DND-41 (cell line): ENCODE results near the gene ANKS1B.

Experiments used
- ATAC-seq: fragments of 200-7000 bp; cut with Tn5 transposase; 3 replicates; pipeline ENCODE4 v1.9.1; 2021; ENCODE audit warnings: low read depth; ENCODE audit not compliant: insufficient read depth
- DNase-seq: peaks from one replicate; pipeline ENCODE4 v3.0.0-alpha.2; 2020
- H2AFZ ChIP-seq: 2 replicates; pipeline ENCODE4 v1.6.0; 2012; ENCODE audit warnings: low read depth, low read length
- H3K27ac ChIP-seq: 2 replicates; pipeline ENCODE4 v1.5.1; 2012; ENCODE audit warnings: low read length, inconsistent platforms
- H3K27me3 ChIP-seq: fragments of 200-600 bp; sonication (generic); 2 replicates; pipeline ENCODE4 v1.6.0; 2012; ENCODE audit warnings: low read length, mild to moderate bottlenecking, inconsistent platforms; ENCODE audit not compliant: insufficient read depth, poor library complexity
- H3K36me3 ChIP-seq: 2 replicates; pipeline ENCODE4 v1.5.1; 2012; ENCODE audit warnings: low read length, inconsistent platforms; ENCODE audit not compliant: insufficient read depth
- H3K4me1 ChIP-seq: 2 replicates; pipeline ENCODE4 v1.5.1; 2012; ENCODE audit warnings: mild to moderate bottlenecking, low read length; ENCODE audit not compliant: insufficient read depth
- H3K4me2 ChIP-seq: 2 replicates; pipeline ENCODE4 v1.6.0; 2012; ENCODE audit warnings: mild to moderate bottlenecking, moderate library complexity, low read length, inconsistent platforms; ENCODE audit not compliant: insufficient read depth
- H3K4me3 ChIP-seq, 2 experiments: fragments of 200-600 bp in 1 of 2; shearing (Covaris generic) in 1 of 2; 2 replicates each; pipeline ENCODE4 v1.5.1; 2012 to 2016; ENCODE audit warnings: inconsistent platforms in 2 of 2, low read length in 2 of 2, mild to moderate bottlenecking in 2 of 2, low read depth in 1 of 2, moderate library complexity in 1 of 2
- H3K79me2 ChIP-seq: 2 replicates; pipeline ENCODE4 v1.6.0; 2012; ENCODE audit warnings: low read length, inconsistent platforms; ENCODE audit not compliant: insufficient read depth
- H3K9ac ChIP-seq: 2 replicates; pipeline ENCODE4 v1.6.0; 2012; ENCODE audit warnings: low read depth, mild to moderate bottlenecking, inconsistent platforms, low read length, moderate library complexity
- H3K9me3 ChIP-seq: 2 replicates; pipeline ENCODE4 v1.5.1; 2012; ENCODE audit warnings: low read length, moderate library complexity, mild to moderate bottlenecking, inconsistent platforms; ENCODE audit not compliant: insufficient read depth, severe bottlenecking
- H4K20me1 ChIP-seq: 2 replicates; pipeline ENCODE4 v1.6.0; 2012; ENCODE audit warnings: low read length; ENCODE audit not compliant: insufficient read depth
- EZH2 ChIP-seq: IDR thresholded peaks from 3 replicates; pipeline ENCODE4 v1.6.1; 2012; ENCODE audit warnings: borderline replicate concordance, low read depth, mild to moderate bottlenecking, moderate library complexity, low read length, inconsistent platforms; ENCODE audit not compliant: severe bottlenecking
- TF ChIP-seq, protein P1 (sequence below): IDR thresholded peaks from 2 replicates; pipeline ENCODE4 v1.5.1; 2012; ENCODE audit warnings: borderline replicate concordance, low read length, moderate library complexity, mild to moderate bottlenecking; ENCODE audit not compliant: poor library complexity, severe bottlenecking; ENCODE audit errors: extremely low read depth

The ANKS1B gene

DNA sequence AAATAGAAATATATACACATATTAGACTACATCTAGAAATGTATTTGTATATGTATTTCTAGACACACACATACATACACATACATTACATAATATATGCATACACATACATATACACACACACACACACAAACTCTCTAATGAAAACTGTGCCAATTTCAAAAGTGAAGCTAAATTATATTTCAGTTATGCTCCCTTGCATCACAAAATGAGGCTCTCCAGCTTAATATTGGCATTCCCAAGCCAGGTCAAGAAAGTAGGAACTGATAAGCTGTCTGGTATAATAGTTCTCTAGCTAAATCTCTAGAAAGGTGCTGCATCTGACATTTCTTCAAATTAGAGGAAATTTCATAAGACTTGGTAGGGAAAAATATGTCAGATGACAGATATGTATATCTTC lies 280.3 kb downstream of the ANKS1B start:
- DNase-seq = no peak
- Histone ChIP-seq H3K4me2 (no peak overlapping the region), H3K4me1 (no peaks in the 10 kb centered on the region), H3K9ac (no peak overlapping the region), H4K20me1 (no peaks in the 10 kb centered on the region), H3K27ac (no peak overlapping the region), H3K4me3 (no peak overlapping the region), H3K79me2 (no peaks in the 10 kb centered on the region), H2AFZ (no peak overlapping the region), H3K9me3 (no peaks in the 10 kb centered on the region), H3K36me3 (no peaks in the 10 kb centered on the region), H3K27me3 (no peaks in the 10 kb centered on the region)
- TF ChIP-seq, protein P1, sequence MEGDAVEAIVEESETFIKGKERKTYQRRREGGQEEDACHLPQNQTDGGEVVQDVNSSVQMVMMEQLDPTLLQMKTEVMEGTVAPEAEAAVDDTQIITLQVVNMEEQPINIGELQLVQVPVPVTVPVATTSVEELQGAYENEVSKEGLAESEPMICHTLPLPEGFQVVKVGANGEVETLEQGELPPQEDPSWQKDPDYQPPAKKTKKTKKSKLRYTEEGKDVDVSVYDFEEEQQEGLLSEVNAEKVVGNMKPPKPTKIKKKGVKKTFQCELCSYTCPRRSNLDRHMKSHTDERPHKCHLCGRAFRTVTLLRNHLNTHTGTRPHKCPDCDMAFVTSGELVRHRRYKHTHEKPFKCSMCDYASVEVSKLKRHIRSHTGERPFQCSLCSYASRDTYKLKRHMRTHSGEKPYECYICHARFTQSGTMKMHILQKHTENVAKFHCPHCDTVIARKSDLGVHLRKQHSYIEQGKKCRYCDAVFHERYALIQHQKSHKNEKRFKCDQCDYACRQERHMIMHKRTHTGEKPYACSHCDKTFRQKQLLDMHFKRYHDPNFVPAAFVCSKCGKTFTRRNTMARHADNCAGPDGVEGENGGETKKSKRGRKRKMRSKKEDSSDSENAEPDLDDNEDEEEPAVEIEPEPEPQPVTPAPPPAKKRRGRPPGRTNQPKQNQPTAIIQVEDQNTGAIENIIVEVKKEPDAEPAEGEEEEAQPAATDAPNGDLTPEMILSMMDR = no peak
- no peak for TF ChIP-seq EZH2
- no peak for ATAC-seq

DNA sequence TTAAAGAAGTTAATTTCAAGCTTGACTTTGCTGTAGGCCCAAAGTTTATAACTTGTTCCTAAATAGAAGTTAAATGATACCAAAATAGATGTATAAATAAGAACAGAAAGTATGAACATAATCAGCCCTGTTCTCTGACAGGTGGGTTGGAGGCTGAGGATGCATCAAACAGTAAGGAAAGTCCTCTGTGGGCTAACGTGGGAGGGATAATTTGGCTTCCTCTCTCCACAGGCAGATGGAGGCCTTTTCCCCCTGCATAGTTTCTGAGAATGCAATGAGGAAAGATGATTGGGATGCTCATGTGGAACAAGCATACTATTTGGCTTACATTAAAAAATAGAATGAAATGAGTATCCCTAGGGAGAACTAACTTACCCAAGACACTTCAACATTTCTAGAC lies 280.7 kb downstream of the ANKS1B start:
- Histone ChIP-seq H3K79me2 (no peaks in the 10 kb centered on the region), H4K20me1 (no peaks in the 10 kb centered on the region), H3K4me2 (no peak overlapping the region), H3K9me3 (no peaks in the 10 kb centered on the region), H3K9ac (no peak overlapping the region), H3K36me3 (no peaks in the 10 kb centered on the region), H2AFZ (no peak overlapping the region), H3K27ac (no peak overlapping the region), H3K27me3 (no peaks in the 10 kb centered on the region), H3K4me1 (no peaks in the 10 kb centered on the region), H3K4me3 (no peak overlapping the region)
- ATAC-seq (no peak), DNase-seq (no peak)
- TF ChIP-seq, protein P1 = no peak

DNA sequence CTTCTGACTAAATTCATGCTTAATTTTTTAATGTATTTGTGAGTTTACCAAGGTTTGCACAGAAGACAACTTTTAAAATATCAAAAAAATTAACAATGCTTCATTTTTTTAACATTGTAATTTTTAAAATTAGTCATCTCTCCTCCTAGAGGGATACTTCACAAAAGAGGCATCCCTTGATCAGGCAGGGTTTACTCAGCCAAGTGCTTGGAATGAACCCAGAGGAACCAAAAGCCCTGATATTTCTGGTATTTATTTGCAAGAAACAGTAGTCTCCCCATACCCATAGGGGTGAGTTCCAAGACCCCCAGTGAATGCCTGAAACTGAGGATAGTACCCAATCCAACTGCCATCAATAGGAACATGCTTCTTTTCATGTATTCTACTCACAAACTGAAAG lies 284.7 kb downstream of the ANKS1B start:
- Histone ChIP-seq H3K27me3 (no peaks in the 10 kb centered on the region), H3K9ac (no peak overlapping the region), H3K4me1 (no peaks in the 10 kb centered on the region), H3K36me3 (no peaks in the 10 kb centered on the region), H4K20me1 (no peaks in the 10 kb centered on the region), H3K4me2 (no peak overlapping the region), H3K4me3 (no peak overlapping the region), H3K9me3 (no peaks in the 10 kb centered on the region), H2AFZ (no peak overlapping the region), H3K27ac (no peak overlapping the region), H3K79me2 (no peaks in the 10 kb centered on the region)
- DNase-seq = no peak
- ATAC-seq = no peak
- no peak for TF ChIP-seq EZH2

DNA sequence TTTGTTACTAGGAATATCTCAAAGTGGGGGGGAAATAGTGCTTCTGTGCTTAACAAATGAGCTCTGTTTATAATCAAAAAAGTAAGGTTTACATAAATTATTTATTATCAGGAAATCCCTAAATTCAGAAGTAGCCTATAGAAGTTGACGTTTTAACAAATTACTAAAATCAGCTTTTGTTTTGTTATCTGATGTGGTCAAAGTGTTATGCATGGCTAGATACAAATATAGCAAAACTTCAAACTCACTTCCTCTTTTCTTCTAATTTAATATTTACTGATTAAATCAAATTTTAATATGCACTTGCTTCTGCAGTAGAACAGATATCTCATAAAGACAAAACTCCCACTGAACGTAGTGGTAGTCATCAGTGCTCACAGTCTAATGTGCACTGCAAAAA lies 289.7 kb downstream of the ANKS1B start:
- Histone ChIP-seq H3K27ac (no peak overlapping the region), H3K4me1 (no peaks in the 10 kb centered on the region), H3K9me3 (no peaks in the 10 kb centered on the region), H3K9ac (no peak overlapping the region), H3K36me3 (no peaks in the 10 kb centered on the region), H3K4me3 (no peak overlapping the region), H3K4me2 (no peak overlapping the region), H3K79me2 (no peaks in the 10 kb centered on the region), H4K20me1 (no peaks in the 10 kb centered on the region), H2AFZ (no peak overlapping the region), H3K27me3 (no peaks in the 10 kb centered on the region)
- no peak for DNase-seq
- no peak for ATAC-seq
- TF ChIP-seq EZH2 = no peak
- TF ChIP-seq, protein P1 = no peak
